Esophagus muscularis mucosa (tissue), 4 donors: ENCODE data around the gene APOBEC3C. TPM values are rescaled to one million over a fixed set of nuclear protein-coding genes. Genes with fewer than 3 reads are reported as not detected.
"Not testable (repeated sequence)": the region's sequence is repeated elsewhere in the genome, so short reads cannot be mapped to it uniquely, and the experiment has no call there.

Source experiments
- DNase-seq: peaks from one replicate; pipeline ENCODE4 v3.0.0-alpha.2; 2017; ENCODE audit errors: extremely low spot score
- H3K27ac ChIP-seq, 4 donors: fragments of 200-600 bp; sonication (generic); replicated peaks in 1 of 4; 1 replicate in 3 of 4; 2 replicates in 1 of 4; pipeline ENCODE4 v1.5.1; 2016 to 2019; ENCODE audit warnings: mild to moderate bottlenecking in 1 of 4
- H3K27me3 ChIP-seq, 4 donors: fragments of 200-600 bp; sonication (generic); one replicate each; pipeline versions ENCODE4 v1.5.1 to v1.6.0; 2016 to 2019
- H3K36me3 ChIP-seq, 4 donors: fragments of 200-600 bp; sonication (generic); one replicate each; pipeline ENCODE4 v1.5.1; 2016 to 2019
- H3K4me1 ChIP-seq, 4 donors: fragments of 200-600 bp; sonication (generic); one replicate each; pipeline ENCODE4 v1.5.1; 2016 to 2019
- H3K4me3 ChIP-seq, 4 donors: fragments of 200-600 bp; sonication (generic); 1 replicate in 2 of 4; 2 replicates in 2 of 4; pipeline ENCODE4 v1.5.1; 2016 to 2019; ENCODE audit warnings: mild to moderate bottlenecking in 4 of 4, moderate library complexity in 1 of 4
- H3K9me3 ChIP-seq, 4 donors: fragments of 200-600 bp; sonication (generic); 1 replicate in 3 of 4; 2 replicates in 1 of 4; pipeline ENCODE4 v1.5.1; 2016 to 2019
- EP300 ChIP-seq: sonication (generic); formaldehyde crosslinking; IDR thresholded peaks from one replicate; pipeline ENCODE4 v1.6.1; 2017; ENCODE audit warnings: antibody characterized with exemption
- POLR2A ChIP-seq: fragments of 450-650 bp; IDR thresholded peaks from one replicate; pipeline ENCODE4 v1.6.1; 2017; ENCODE audit warnings: antibody characterized with exemption, moderate library complexity, mild to moderate bottlenecking, low read depth
- POLR2AphosphoS5 ChIP-seq, 2 donors: sonication (generic); formaldehyde crosslinking; IDR thresholded peaks; one replicate each; pipeline ENCODE4 v1.6.1; 2017; ENCODE audit warnings: antibody characterized with exemption in 2 of 2
- WGBS: methylation state at CpG from one replicate; pipeline ENCODE4 v1.1.5; 2018; 5-methylcytosine and 5-hydroxymethylcytosine counted together
- intact Hi-C: fragments of 100-400 bp; cut with DNase I; formaldehyde crosslinking; loops from one replicate; pipeline ENCODE4 v1.15.1; 2023
- total RNA-seq, 4 donors: library from RNA; depleted of rRNA; stranded (reverse); fragments of >200 nt; gene quantifications; one replicate each; pipeline versions ENCODE4 v1.1.0 to v1.2.1, GENCODE V29; 2016
- TF ChIP-seq, protein P1 (sequence below), 3 experiments: fragments of 200-600 bp in 2 of 3; fragments of 450-650 bp in 1 of 3; sonication (generic) in 2 of 3; IDR thresholded peaks; one replicate each; pipeline ENCODE4 v1.5.1; 2017 to 2019; ENCODE audit warnings: antibody characterized with exemption in 3 of 3, mild to moderate bottlenecking in 2 of 3, moderate library complexity in 1 of 3

Gene APOBEC3C
- total RNA-seq, 4 donors from 2014 or later: 7.1 to 11.3 (median 8.8) TPM

DNA sequence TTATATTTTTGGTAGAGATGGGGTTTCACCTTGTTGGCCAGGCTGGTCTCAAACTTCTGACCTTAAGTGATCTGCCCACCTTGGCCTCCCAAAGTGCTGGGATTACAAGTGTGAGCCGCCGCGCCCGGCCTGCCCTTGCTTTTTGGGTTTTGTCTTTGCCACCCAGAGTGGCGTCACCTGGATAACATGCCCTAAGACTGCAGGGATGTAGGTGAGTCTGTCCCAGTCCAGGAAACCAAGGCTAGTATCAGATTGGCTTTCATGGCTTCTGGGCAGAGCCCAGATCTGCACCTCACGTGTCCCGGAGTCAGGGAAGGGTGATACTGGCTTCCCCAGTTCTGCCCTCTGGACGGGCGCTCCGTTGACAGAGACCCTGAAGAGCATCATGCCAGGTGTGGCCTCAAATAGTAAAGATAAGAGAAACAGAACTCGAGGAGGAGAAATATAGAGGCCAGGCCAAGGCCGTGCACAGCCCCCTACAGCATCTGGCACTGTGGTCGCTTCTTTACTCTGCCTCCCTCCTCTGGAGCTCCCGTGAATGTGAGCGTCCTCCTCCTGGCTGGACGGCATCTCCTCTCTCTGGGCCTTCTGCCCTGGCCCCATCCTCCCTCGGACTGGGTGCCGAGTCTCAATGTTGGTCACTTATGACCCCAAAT is 39.8 kb upstream of the APOBEC3C start:
- no peaks in the 10 kb centered on the region for H3K36me3 ChIP-seq
- no peaks in the 10 kb centered on the region for H3K27me3 ChIP-seq
- no peaks in the 10 kb centered on the region for H3K4me1 ChIP-seq
- H3K27ac ChIP-seq: no peak overlapping the region
- H3K4me3 ChIP-seq: no peak overlapping the region
- DNase-seq: peak; percentile 75
- H3K9me3 ChIP-seq: no peaks in the 10 kb centered on the region
- no CpG with 5 or more reads among the region's 18 CpGs for WGBS
- intact Hi-C loops: no loop called here
- TF ChIP-seq POLR2A (no peak), POLR2AphosphoS5 (IDR thresholded peaks at IDR 0.05) (no peak), EP300 (no peak)
- TF ChIP-seq, protein P1, sequence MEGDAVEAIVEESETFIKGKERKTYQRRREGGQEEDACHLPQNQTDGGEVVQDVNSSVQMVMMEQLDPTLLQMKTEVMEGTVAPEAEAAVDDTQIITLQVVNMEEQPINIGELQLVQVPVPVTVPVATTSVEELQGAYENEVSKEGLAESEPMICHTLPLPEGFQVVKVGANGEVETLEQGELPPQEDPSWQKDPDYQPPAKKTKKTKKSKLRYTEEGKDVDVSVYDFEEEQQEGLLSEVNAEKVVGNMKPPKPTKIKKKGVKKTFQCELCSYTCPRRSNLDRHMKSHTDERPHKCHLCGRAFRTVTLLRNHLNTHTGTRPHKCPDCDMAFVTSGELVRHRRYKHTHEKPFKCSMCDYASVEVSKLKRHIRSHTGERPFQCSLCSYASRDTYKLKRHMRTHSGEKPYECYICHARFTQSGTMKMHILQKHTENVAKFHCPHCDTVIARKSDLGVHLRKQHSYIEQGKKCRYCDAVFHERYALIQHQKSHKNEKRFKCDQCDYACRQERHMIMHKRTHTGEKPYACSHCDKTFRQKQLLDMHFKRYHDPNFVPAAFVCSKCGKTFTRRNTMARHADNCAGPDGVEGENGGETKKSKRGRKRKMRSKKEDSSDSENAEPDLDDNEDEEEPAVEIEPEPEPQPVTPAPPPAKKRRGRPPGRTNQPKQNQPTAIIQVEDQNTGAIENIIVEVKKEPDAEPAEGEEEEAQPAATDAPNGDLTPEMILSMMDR (IDR thresholded peaks at IDR 0.05): no peak

DNA sequence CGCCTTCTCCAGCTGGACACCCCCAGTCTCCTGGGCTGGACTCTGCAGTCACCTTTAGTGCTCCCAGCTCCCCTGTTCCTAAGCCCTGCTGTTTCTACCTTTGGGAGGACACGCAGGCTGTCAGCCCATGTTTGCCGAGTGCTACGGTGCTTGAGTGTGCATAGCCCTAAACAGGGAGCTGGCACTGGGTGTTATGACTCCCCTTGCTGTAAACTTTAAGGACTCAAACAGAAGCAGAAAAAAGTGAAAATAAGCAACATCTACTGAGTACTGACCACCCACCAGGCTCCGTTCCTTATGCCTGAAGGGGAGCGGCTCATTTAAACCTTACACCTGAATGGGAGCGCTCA is 39.3 kb upstream of the APOBEC3C start:
- WGBS: no CpG with 5 or more reads among the region's 7 CpGs
- Histone ChIP-seq H3K36me3 (no peaks in the 10 kb centered on the region), H3K4me1 (no peaks in the 10 kb centered on the region), H3K27me3 (no peaks in the 10 kb centered on the region), H3K4me3 (no peak overlapping the region), H3K9me3 (no peaks in the 10 kb centered on the region), H3K27ac (no peak overlapping the region)
- DNase-seq: no peak
- no peak for TF ChIP-seq EP300
- no peak for TF ChIP-seq POLR2A
- TF ChIP-seq, protein P1 (IDR thresholded peaks at IDR 0.05): no peak
- no peak for TF ChIP-seq POLR2AphosphoS5 (IDR thresholded peaks at IDR 0.05)
- intact Hi-C loops: no loop called here

DNA sequence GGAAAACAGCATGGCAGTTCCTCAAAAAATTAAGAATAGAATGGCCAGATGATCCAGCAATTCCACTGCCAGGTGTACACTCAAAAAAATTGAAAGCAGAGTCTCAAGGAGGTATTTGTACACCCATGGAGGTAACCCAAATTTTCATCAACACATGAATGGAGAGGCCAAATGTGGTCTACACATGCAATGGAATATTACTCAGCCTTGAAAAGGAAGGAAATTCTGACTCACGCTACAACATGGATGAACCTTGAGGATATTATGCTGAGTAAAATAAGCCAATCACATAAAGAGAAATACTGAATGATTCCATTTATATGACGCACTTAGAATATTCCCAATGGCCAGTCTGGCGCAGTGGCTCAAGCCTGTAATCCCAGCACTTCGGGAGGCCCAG is 36.8 kb upstream of the APOBEC3C start:
- peaks cover 0 to 15% (median 11%) of the 10 kb centered on the region in 4 donors for H3K4me1 ChIP-seq
- H3K4me3 ChIP-seq, H3K27me3 ChIP-seq, intact Hi-C loops, H3K9me3 ChIP-seq, H3K27ac ChIP-seq, H3K36me3 ChIP-seq, DNase-seq: not testable (repeated sequence)
- no CpG with 5 or more reads among the region's 4 CpGs for WGBS

DNA sequence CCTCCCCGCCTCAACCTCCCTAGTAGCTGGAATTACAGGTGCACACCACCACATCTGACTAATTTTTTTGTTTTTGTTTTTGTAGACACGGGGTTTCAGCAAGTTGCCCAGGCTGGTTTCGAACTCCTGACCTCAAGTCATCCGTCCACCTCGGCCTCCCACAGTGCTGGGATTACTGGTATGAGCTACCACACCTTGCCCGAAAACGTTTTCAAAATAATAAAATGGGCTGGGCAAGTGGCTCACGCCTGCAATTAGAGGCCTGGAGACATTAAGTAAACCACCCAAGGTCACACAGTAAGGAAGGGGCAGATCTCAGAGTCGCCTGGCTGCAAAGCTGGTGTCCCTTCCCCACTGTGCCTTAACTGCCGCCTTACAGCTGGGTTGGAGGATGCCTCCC is 33.5 kb upstream of the APOBEC3C start:
- not testable (repeated sequence) for DNase-seq, H3K27me3 ChIP-seq, H3K27ac ChIP-seq, H3K9me3 ChIP-seq, H3K36me3 ChIP-seq, H3K4me3 ChIP-seq
- peaks cover 0 to 22% (median 16%) of the 10 kb centered on the region in 4 donors for H3K4me1 ChIP-seq
- no CpG with 5 or more reads among the region's 10 CpGs for WGBS
- intact Hi-C loops: loop anchor here (5.0 to 10.0 kb wide), 2 partner anchors 56 to 113 kb away; no protein-coding TSS in a partner anchor

DNA sequence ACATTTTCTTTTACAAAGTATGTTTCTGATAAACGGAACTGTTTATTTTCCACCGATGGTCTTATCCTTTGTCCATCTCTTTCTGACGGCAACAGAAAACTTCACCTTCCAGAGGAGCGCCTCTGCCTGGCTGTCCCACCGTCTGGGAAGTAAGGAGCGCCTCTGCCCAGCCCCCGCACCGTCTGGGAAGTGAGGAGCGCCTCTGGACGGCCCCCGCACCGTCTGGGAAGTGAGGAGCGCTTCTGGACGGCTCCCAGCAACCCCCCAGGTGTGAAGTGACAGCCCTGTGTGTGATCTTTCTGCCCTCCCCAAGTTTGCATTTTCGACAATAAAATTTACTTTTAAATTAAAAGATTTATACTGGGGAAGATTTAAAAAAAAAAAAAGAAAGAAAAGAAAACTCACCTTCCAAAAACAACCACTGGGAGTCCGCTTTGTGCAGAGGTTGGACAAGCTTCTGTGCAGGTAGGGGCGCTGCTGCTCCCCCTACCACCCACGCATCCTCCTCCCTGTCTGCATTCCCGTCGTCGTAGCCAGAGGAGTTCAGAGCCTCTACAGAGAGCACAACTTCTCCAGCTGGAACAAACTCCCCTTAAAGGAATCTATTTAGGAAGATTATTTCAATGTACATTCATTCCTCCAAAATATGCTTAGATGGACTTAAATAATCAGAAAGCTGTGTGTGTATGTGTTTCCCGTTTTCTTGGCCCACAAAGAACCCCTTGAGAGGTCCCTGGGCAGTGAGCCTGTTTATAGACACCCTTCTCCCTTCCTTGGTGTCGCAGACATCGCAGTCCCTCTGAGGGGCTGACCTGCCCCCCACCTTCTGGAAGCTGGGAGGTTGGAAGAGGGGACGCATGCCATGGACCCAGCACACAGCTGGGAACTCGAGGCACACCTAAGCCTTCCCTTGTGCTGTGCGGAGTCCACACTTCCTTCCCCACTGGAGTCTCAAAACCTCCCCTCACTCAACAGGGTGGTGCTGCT is 32.8 kb upstream of the APOBEC3C start:
- WGBS: no CpG with 5 or more reads among the region's 27 CpGs

More for the DNA sequence above, 32.8 kb upstream of the APOBEC3C start:
- no peaks in the 10 kb centered on the region for H3K36me3 ChIP-seq
- no peaks in the 10 kb centered on the region for H3K27me3 ChIP-seq
- no peak for DNase-seq
- TF ChIP-seq, protein P1 (IDR thresholded peaks at IDR 0.05): no peak
- TF ChIP-seq EP300: no peak
- TF ChIP-seq POLR2AphosphoS5 (IDR thresholded peaks at IDR 0.05): no peak
- TF ChIP-seq POLR2A: no peak
- H3K4me3 ChIP-seq: peak overlapping the region in 3 of 4 donors; percentile 51 to 62 (median 58)
- intact Hi-C loops: loop anchor here (5.0 to 10.0 kb wide), 2 partner anchors 56 to 114 kb away; no protein-coding TSS in a partner anchor
- no peaks in the 10 kb centered on the region for H3K9me3 ChIP-seq
- H3K4me1 ChIP-seq: peaks cover 0 to 22% (median 16%) of the 10 kb centered on the region in 4 donors
- peak overlapping the region in 3 of 4 donors; percentile 63 to 73 (median 69) for H3K27ac ChIP-seq
